GM10266 (cell line): ENCODE results near the gene PIWIL4.

ENCODE experiments used
- DNase-seq: peaks from one replicate; pipeline ENCODE4 v3.0.0; 2012; ENCODE audit errors: extremely low spot score
- TF ChIP-seq, protein P1 (sequence below): IDR thresholded peaks from 2 replicates; pipeline ENCODE4 v1.5.1; 2012; ENCODE audit warnings: mild to moderate bottlenecking, low read depth; ENCODE audit not compliant: control insufficient read depth, insufficient read depth; ENCODE audit errors: missing control alignments

The PIWIL4 gene

DNA sequence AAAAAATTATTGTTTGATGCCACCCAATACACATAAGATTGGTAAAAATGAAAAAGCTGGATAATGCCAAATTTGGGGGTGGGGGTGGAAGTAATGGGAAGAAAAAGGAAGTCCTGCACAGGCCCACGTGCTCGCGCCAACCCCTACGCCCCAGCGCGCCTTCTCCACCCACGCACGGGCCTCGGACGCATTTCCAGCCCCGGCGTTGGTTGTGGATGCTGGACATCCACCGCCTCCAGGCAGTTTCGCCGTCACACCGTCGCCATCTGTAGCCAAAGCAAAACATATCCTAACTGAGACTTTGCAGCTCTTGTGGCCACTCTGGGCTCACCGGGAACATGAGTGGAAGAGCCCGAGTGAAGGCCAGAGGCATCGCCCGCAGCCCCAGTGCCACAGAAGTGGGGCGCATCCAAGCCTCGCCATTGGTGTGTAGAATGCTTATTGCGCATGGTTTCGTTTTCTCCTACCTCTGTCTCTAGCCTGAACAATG, at the start of gene PIWIL4:
TSS of gene PIWIL4 (plus strand) at position 188 of the 490 bp plus-strand sequence. CDS start at position 339, 151 bp downstream.
- TF ChIP-seq, protein P1, sequence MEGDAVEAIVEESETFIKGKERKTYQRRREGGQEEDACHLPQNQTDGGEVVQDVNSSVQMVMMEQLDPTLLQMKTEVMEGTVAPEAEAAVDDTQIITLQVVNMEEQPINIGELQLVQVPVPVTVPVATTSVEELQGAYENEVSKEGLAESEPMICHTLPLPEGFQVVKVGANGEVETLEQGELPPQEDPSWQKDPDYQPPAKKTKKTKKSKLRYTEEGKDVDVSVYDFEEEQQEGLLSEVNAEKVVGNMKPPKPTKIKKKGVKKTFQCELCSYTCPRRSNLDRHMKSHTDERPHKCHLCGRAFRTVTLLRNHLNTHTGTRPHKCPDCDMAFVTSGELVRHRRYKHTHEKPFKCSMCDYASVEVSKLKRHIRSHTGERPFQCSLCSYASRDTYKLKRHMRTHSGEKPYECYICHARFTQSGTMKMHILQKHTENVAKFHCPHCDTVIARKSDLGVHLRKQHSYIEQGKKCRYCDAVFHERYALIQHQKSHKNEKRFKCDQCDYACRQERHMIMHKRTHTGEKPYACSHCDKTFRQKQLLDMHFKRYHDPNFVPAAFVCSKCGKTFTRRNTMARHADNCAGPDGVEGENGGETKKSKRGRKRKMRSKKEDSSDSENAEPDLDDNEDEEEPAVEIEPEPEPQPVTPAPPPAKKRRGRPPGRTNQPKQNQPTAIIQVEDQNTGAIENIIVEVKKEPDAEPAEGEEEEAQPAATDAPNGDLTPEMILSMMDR = no peak

DNA sequence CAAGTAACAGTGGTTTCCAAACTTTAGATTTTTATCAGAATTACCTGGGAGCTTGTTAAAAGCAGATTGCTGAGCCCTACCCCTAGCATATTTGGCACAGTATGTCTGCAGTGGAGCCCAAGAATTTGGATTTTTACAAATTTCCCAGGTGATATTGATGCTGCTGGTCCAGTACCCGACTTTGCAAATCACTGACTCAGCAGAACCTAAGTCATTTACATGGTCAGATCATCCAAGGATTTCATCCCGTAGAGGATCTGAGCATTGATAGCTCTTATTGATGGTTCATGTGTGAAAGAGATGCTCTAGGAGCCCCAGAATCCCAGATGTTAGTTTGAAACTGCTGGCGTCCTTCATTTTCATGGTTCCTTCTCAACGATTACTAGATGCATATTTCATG, 48.9 kb upstream of the PIWIL4 start:
- DNase-seq = no peak
- TF ChIP-seq, protein P1 = no peak

More for the DNA sequence above, at the start of gene PIWIL4:
- no peak for DNase-seq

DNA sequence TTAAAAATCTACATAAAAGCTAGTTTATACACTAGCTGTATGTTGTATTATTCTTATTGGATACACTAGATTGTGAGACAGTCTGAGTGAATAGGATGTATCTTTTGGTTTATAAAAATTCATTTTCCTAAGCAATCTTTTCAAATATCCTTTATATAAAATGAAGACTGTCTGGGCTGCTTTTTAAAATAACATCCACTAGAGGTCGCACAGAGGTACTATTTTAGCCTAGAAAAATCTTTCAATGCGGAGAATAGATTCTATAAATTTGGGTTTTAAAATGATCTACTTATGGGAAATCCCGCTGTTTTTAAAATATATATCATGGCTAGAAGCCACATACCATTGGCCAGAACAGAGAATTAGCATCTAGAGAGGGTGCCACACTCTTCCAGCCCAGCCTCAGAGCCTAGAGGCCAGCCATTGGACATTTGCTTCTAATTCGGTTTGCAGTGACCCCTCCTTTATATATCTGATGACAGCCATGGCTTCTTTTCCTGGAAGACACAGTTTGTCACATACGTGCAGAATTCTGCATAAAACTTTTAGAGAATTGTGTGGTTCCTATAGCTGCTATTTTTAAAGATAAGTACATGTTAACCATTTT, 47.6 kb upstream of the PIWIL4 start:
- TF ChIP-seq, protein P1 = peak; percentile 48
- DNase-seq = peak; percentile 48

DNA sequence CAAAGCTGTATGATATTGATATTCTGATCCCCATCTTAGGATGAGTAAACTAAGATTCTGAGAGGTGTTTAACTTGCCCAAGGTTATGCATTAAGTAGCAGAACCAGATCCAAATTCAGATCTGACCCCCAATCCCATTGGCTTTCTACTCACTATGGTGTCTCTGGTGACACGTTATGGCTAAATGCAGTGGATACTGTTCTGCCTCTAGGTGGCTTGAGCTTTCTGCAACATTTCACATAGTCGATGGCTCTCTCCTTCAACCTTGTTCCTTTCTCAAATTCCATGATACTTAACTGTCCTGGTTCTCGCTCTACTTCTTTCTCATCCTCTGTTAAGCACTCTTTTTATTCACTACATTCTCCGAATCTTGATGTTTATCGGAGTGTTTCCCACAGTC, 45.5 kb upstream of the PIWIL4 start:
- TF ChIP-seq, protein P1 = peak; percentile 30
- no peak for DNase-seq

DNA sequence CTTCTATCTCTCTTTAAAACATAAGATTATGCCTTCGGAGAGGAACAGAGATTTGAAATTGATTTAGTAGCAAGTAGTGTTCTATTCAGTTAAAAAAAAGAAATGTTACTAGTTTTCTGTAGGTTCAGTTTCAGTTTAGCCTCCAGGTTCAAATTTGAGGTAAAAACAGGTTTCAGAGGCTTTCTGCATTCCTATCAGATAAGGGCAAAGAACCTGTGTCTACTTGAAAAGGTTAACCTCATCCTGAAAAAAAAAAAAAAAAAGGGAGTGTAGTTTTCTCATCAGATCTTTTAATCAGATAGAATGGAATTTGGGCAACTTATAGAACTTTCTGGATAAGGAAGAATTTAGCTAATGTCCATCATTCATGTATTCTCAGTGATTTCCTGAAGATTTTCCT, 42.8 kb upstream of the PIWIL4 start:
- no peak for DNase-seq
- TF ChIP-seq, protein P1 = no peak

DNA sequence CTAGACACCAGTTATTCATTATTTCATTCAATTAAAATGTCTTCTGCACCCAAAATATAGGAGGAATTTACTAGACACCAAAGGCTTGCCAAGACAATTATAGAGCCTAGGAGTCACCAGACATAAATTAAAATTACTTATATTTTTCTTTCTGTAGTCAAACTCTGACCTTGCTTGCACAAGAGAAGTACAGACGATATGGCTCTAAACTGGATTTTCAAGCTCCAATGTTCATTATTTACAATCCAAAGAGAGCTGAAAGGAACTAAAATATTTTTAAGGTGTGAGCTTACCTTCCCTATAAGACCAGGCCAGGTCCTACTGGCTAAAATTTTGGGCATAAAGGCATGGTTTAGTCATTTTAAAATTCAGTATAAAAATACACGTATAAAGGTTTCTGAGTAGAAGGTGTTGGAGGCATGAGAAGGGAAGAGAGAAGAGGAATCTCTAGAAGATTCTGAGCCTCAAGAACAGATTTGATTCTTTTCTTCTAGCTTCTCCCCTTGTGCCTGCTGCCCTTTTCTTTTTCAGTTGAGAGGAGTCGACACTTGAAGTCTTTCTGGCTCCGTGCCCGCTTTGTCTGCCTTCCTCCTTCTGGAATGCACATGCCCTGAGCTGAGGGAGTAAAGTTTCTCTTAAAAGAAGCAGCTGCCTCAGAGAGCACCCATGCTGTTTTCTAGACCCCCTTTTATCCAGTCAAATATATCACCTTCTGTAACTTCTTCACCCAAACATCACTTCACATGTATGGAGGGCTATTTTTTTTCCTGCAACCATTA, 41.4 kb upstream of the PIWIL4 start:
- no peak for DNase-seq
- TF ChIP-seq, protein P1 = no peak
